ENCODE measurements around the gene MYBPC2. TPM values are rescaled to one million over a fixed set of nuclear protein-coding genes. Genes with fewer than 3 reads are reported as not detected.

Gene MYBPC2
- total and polyA plus RNA-seq, 2 donors (not counting 3 experiments of a cell fraction or from before 2014, with no cell fraction given): 0.03 TPM; not detected in 1

- no peak for TF ChIP-seq MYC (IDR thresholded peaks at IDR 0.05; ENCODE audit: low read depth, low read length)
- no peak for TF ChIP-seq FOS (IDR thresholded peaks at IDR 0.05; ENCODE audit: borderline replicate concordance, insufficient read depth, low read length)
- TF ChIP-seq POLR2AphosphoS5 (IDR thresholded peaks at IDR 0.05; ENCODE audit: insufficient read depth, low read depth, low read length): no peak
- no peak for TF ChIP-seq MAX (IDR thresholded peaks at IDR 0.05; ENCODE audit: insufficient read depth, insufficient read length)
- no peak for TF ChIP-seq JUN (IDR thresholded peaks at IDR 0.05; ENCODE audit: borderline replicate concordance, insufficient read depth, insufficient read length, low read depth)
- no peak for TF ChIP-seq EZH2 (IDR thresholded peaks at IDR 0.05; ENCODE audit: borderline replicate concordance, low read depth, low read length, severe bottlenecking)
- no peak for TF ChIP-seq GATA2 (IDR thresholded peaks at IDR 0.05; ENCODE audit: insufficient read depth, insufficient read length, low read depth, low read length)
- TF ChIP-seq POLR2A (IDR thresholded peaks at IDR 0.05; ENCODE audit: low read depth, low read length): no peak
- TF ChIP-seq, protein P1, sequence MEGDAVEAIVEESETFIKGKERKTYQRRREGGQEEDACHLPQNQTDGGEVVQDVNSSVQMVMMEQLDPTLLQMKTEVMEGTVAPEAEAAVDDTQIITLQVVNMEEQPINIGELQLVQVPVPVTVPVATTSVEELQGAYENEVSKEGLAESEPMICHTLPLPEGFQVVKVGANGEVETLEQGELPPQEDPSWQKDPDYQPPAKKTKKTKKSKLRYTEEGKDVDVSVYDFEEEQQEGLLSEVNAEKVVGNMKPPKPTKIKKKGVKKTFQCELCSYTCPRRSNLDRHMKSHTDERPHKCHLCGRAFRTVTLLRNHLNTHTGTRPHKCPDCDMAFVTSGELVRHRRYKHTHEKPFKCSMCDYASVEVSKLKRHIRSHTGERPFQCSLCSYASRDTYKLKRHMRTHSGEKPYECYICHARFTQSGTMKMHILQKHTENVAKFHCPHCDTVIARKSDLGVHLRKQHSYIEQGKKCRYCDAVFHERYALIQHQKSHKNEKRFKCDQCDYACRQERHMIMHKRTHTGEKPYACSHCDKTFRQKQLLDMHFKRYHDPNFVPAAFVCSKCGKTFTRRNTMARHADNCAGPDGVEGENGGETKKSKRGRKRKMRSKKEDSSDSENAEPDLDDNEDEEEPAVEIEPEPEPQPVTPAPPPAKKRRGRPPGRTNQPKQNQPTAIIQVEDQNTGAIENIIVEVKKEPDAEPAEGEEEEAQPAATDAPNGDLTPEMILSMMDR (IDR thresholded peaks at IDR 0.05; ENCODE audit: extremely low read depth in 1 of 2, insufficient read depth in 1 of 2, low read depth in 1 of 2, low read length in 2 of 2): no peak
- no peak overlapping the region for H2AFZ ChIP-seq (ENCODE audit: low read depth, low read length)
- H4K20me1 ChIP-seq (replicated peaks; ENCODE audit: control insufficient read depth, extremely low read depth, insufficient read depth, low read length): no peaks in the 10 kb centered on the region
- H3K4me1 ChIP-seq (ENCODE audit: control insufficient read depth, extremely low read depth, insufficient read depth, low read length): no peaks in the 10 kb centered on the region
- no peak overlapping the region for H3K9ac ChIP-seq (replicated peaks; ENCODE audit: extremely low read depth, insufficient read depth, low read length)
- no peaks in the 10 kb centered on the region for H3K9me3 ChIP-seq (replicated peaks; ENCODE audit: control insufficient read depth, insufficient read depth, low read length)
- H3K79me2 ChIP-seq (ENCODE audit: control insufficient read depth, insufficient read depth, low read length): no peaks in the 10 kb centered on the region
- no peak for DNase-seq (ENCODE audit: low read depth, low spot score)
- CTCF ChIA-PET: interaction anchor here (0.8 to 1.4 kb wide), 3 partner anchors 13 to 96 kb away, joined by 3 to 4 read pairs (median 3); no protein-coding TSS in a partner anchor
- POLR2A ChIA-PET: no interaction called here
- no peak for FAIRE-seq
- no peak overlapping the region for H3K4me2 ChIP-seq (ENCODE audit: insufficient read depth, low read length)
- no peak overlapping the region for H3K4me3 ChIP-seq (replicated peaks in 1 of 3; ENCODE audit: insufficient read depth in 1 of 3, low read depth in 1 of 3, low read length in 3 of 3)
- H3K27me3 ChIP-seq (ENCODE audit: control insufficient read depth in 2 of 2, insufficient read depth in 2 of 2, low read length in 2 of 2): no peaks in the 10 kb centered on the region
- H3K9me1 ChIP-seq (replicated peaks; ENCODE audit: control insufficient read depth, extremely low read depth, insufficient read depth, low read length): no peaks in the 10 kb centered on the region
- H3K36me3 ChIP-seq (ENCODE audit: control insufficient read depth in 2 of 2, extremely low read depth in 1 of 2, insufficient read depth in 2 of 2, low read length in 2 of 2): no peaks in the 10 kb centered on the region
- dilution Hi-C loops (cut with MboI; ENCODE audit: extremely low pct_ligation_motif_present, low sequenced_read_pairs): no loop called here
- no TSS peak for BruUV-seq (replicated peaks)
- no peak overlapping the region for H3K27ac ChIP-seq (ENCODE audit: insufficient read depth, low read depth, low read length)
- intact Hi-C loops (cut with micrococcal nuclease): no loop called here
Observed at GRCh38 chr19:50453243-50453642, 20.6 kb downstream of the MYBPC2 start.
